H9 (cell line): Measurements from ENCODE around the gene BEST3. TPM values are rescaled to one million over a fixed set of nuclear protein-coding genes. Genes with fewer than 3 reads are reported as not detected.

Experiments used
- DNase-seq: peaks from one replicate; pipeline ENCODE4 v3.0.0-alpha.2; 2017
- H2AFZ ChIP-seq: one replicate; pipeline ENCODE4 v1.6.1; 2013; ENCODE audit warnings: mild to moderate bottlenecking, low read length, control low read depth, moderate library complexity
- H2AK5ac ChIP-seq: 2 replicates; pipeline ENCODE4 v1.6.1; 2013; ENCODE audit warnings: low read length, control low read depth, mixed read lengths; ENCODE audit not compliant: insufficient read length
- H2BK120ac ChIP-seq: one replicate; pipeline ENCODE4 v1.6.1; 2013; ENCODE audit warnings: low read depth, mild to moderate bottlenecking, low read length, control low read depth, inconsistent platforms; ENCODE audit not compliant: poor library complexity, severe bottlenecking
- H2BK12ac ChIP-seq: 2 replicates; pipeline ENCODE4 v1.6.1; 2013; ENCODE audit warnings: low read length, control low read depth, mixed read lengths, low read depth; ENCODE audit not compliant: insufficient read length
- H2BK15ac ChIP-seq: 2 replicates; pipeline ENCODE4 v1.6.1; 2013; ENCODE audit warnings: low read depth, low read length, control low read depth
- H2BK20ac ChIP-seq: one replicate; pipeline ENCODE4 v1.6.1; 2013; ENCODE audit warnings: low read depth, mild to moderate bottlenecking, low read length, control low read depth, inconsistent platforms; ENCODE audit not compliant: poor library complexity, severe bottlenecking
- H2BK5ac ChIP-seq: 2 replicates; pipeline ENCODE4 v1.6.1; 2013; ENCODE audit warnings: low read length, control low read depth, mixed read lengths; ENCODE audit not compliant: insufficient read length
- H3K14ac ChIP-seq: 2 replicates; pipeline ENCODE4 v1.6.1; 2013; ENCODE audit warnings: low read length, control low read depth; ENCODE audit not compliant: insufficient read depth
- H3K18ac ChIP-seq: 2 replicates; pipeline ENCODE4 v1.6.1; 2013; ENCODE audit warnings: low read depth, mild to moderate bottlenecking, mixed read lengths, low read length, control low read depth; ENCODE audit not compliant: insufficient read length
- H3K23ac ChIP-seq: 2 replicates; pipeline ENCODE4 v1.6.1; 2013; ENCODE audit warnings: low read length, control low read depth, mixed read lengths, low read depth; ENCODE audit not compliant: insufficient read length
- H3K23me2 ChIP-seq: 2 replicates; pipeline ENCODE4 v1.6.1; 2013; ENCODE audit warnings: low read depth, mild to moderate bottlenecking, mixed read lengths, low read length, control low read depth; ENCODE audit not compliant: insufficient read length, poor library complexity, severe bottlenecking
- H3K27ac ChIP-seq: 2 replicates; pipeline ENCODE4 v1.5.1; 2013; ENCODE audit warnings: low read length, control low read depth, mixed read lengths, low read depth; ENCODE audit not compliant: insufficient read length
- H3K27me3 ChIP-seq: 2 replicates; pipeline ENCODE4 v1.6.1; 2013; ENCODE audit warnings: low read length, control low read depth, inconsistent platforms; ENCODE audit not compliant: insufficient read depth
- H3K4ac ChIP-seq: 2 replicates; pipeline ENCODE4 v1.6.1; 2013; ENCODE audit warnings: low read depth, mild to moderate bottlenecking, control low read depth, inconsistent platforms, low read length, moderate library complexity
- H3K4me1 ChIP-seq: 2 replicates; pipeline ENCODE4 v1.6.1; 2013; ENCODE audit warnings: low read length, control low read depth, inconsistent platforms; ENCODE audit not compliant: insufficient read depth
- H3K4me2 ChIP-seq: 2 replicates; pipeline ENCODE4 v1.6.1; 2013; ENCODE audit warnings: low read length, control low read depth, mixed read lengths; ENCODE audit not compliant: insufficient read length, insufficient read depth
- H3K56ac ChIP-seq: 2 replicates; pipeline ENCODE4 v1.6.1; 2013; ENCODE audit warnings: low read depth, mild to moderate bottlenecking, mixed read lengths, low read length, control low read depth; ENCODE audit not compliant: insufficient read length
- H3K79me1 ChIP-seq: 2 replicates; pipeline ENCODE4 v1.6.1; 2013; ENCODE audit warnings: low read depth, mild to moderate bottlenecking, moderate library complexity, low read length, control low read depth, inconsistent platforms; ENCODE audit not compliant: insufficient read depth, poor library complexity, severe bottlenecking
- H3K79me2 ChIP-seq: 2 replicates; pipeline ENCODE4 v1.6.1; 2013; ENCODE audit warnings: low read length, control low read depth, inconsistent platforms; ENCODE audit not compliant: insufficient read depth
- H3K9ac ChIP-seq: 2 replicates; pipeline ENCODE4 v1.6.1; 2013; ENCODE audit warnings: low read length, control low read depth, mixed read lengths; ENCODE audit not compliant: insufficient read length; ENCODE audit errors: extremely low read depth
- H3K9me3 ChIP-seq: one replicate; pipeline ENCODE4 v1.6.1; 2013; ENCODE audit warnings: low read depth, low read length, inconsistent platforms; ENCODE audit not compliant: control insufficient read depth
- H3T11ph ChIP-seq: one replicate; pipeline ENCODE4 v1.6.1; 2013; ENCODE audit warnings: mild to moderate bottlenecking, low read length, control low read depth, inconsistent platforms
- H4K20me1 ChIP-seq: one replicate; pipeline ENCODE4 v1.6.1; 2013; ENCODE audit not compliant: control insufficient read depth, insufficient read length, insufficient read depth
- H4K5ac ChIP-seq: 2 replicates; pipeline ENCODE4 v1.6.1; 2013; ENCODE audit warnings: low read depth, mild to moderate bottlenecking, mixed read lengths, low read length, control low read depth; ENCODE audit not compliant: insufficient read length
- H4K8ac ChIP-seq: replicated peaks from 2 replicates; pipeline ENCODE4 v1.6.1; 2013; ENCODE audit warnings: low read length, control low read depth, mixed read lengths, low read depth; ENCODE audit not compliant: insufficient read length
- H4K91ac ChIP-seq: 2 replicates; pipeline ENCODE4 v1.6.1; 2013; ENCODE audit warnings: low read depth, mild to moderate bottlenecking, moderate library complexity, mixed read lengths, low read length, control low read depth; ENCODE audit not compliant: insufficient read length
- H3K27ac Mint-ChIP-seq, 3 experiments: 2 replicates in 2 of 3; 3 replicates in 1 of 3; pipeline ENCODE4 v1.8.0; 2020 to 2021; ENCODE audit warnings: mixed read lengths in 3 of 3, mild to moderate bottlenecking in 1 of 3, moderate library complexity in 1 of 3
- H3K27me3 Mint-ChIP-seq: 2 replicates; pipeline ENCODE4 v1.8.0; 2021; ENCODE audit warnings: low read depth, mild to moderate bottlenecking, moderate library complexity, mixed read lengths
- H3K36me3 Mint-ChIP-seq, 3 experiments: 2 replicates in 2 of 3; 3 replicates in 1 of 3; pipeline ENCODE4 v1.8.0; 2020 to 2021; ENCODE audit warnings: low read depth in 3 of 3, mixed read lengths in 3 of 3; ENCODE audit not compliant: insufficient read depth in 1 of 3
- H3K4me1 Mint-ChIP-seq, 2 experiments: 2 replicates each; pipeline ENCODE4 v1.8.0; 2020; ENCODE audit warnings: mixed read lengths in 2 of 2
- H3K4me3 Mint-ChIP-seq, 2 experiments: 2 replicates in 1 of 2; 3 replicates in 1 of 2; pipeline ENCODE4 v1.8.0; 2020 to 2021; ENCODE audit warnings: mild to moderate bottlenecking in 2 of 2, mixed read lengths in 2 of 2, moderate library complexity in 1 of 2
- H3K9me3 Mint-ChIP-seq, 2 experiments: 2 replicates in 1 of 2; 3 replicates in 1 of 2; pipeline ENCODE4 v1.8.0; 2020; ENCODE audit warnings: mild to moderate bottlenecking in 2 of 2, mixed read lengths in 2 of 2, moderate library complexity in 1 of 2
- CTCF ChIP-seq: fragments of 200-600 bp; sonication (generic); conservative IDR thresholded peaks from 3 replicates; pipeline ENCODE4 v1.8.0; 2021; ENCODE audit warnings: antibody characterized with exemption, mild to moderate bottlenecking
- WGBS: extraction: QIAGEN DNeasy Blood & Tissue Kit; methylation state at CpG from one replicate; pipeline ENCODE4 v1.1.7; 2013; ENCODE audit warnings: missing lambda C conversion rate, low lambda C conversion rate, mixed read lengths; ENCODE audit not compliant: insufficient read length; ENCODE audit errors: extremely low coverage; 5-methylcytosine and 5-hydroxymethylcytosine counted together
- total RNA-seq: library from RNA; stranded (reverse); gene quantifications from 2 replicates; pipeline ENCODE4 v1.2.1, GENCODE V29; 2021

The BEST3 gene
- total RNA-seq, 1 experiment from 2014 or later = 0.42 TPM

DNA sequence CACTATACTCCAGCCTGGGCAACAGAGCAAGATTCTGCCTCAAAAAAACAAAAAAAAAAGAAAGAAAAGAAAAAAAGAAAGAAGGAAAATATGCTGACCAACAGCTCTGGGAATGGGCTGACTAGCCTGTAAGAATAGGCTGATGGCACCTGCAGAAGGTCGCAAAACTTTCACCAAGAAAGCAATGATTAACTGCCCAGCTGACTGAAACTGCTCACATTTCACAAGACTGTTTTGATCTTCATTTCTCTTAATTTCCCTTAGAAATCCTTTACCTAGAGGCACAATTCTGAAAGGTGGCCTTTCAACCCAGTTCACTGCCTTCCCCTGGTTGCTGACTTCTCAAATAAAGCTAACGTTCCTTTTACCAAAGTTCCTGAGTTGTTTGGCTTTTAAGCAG is 12.4 kb downstream of the BEST3 start:
- H3K14ac ChIP-seq = no peak overlapping the region
- Mint-ChIP-seq H3K9me3 (no peaks in the 10 kb centered on the region), H3K36me3 (no peaks in the 10 kb centered on the region), H3K27ac (no peak overlapping the region; a peak in 1 of 7 replicates), H3K4me3 (no peak overlapping the region), H3K27me3 (no peaks in the 10 kb centered on the region; the same call in 1 of the 2 replicates), H3K4me1 (peaks cover 44 to 47% of the 10 kb centered on the region in 2 experiments)
- H3K4me2 ChIP-seq = no peak overlapping the region
- no peaks in the 10 kb centered on the region for H3K9me3 ChIP-seq
- H4K91ac ChIP-seq = no peak overlapping the region
- H2BK120ac ChIP-seq = no peak overlapping the region
- H2BK5ac ChIP-seq = no peak overlapping the region
- H3K79me1 ChIP-seq = no peaks in the 10 kb centered on the region
- no peak overlapping the region for H3T11ph ChIP-seq
- H2BK20ac ChIP-seq = no peak overlapping the region
- no peak for TF ChIP-seq CTCF
- no peak overlapping the region for H2AK5ac ChIP-seq
- no peak overlapping the region for H2AFZ ChIP-seq
- H3K79me2 ChIP-seq = no peaks in the 10 kb centered on the region
- H3K56ac ChIP-seq = no peak overlapping the region
- no peaks in the 10 kb centered on the region for H3K27me3 ChIP-seq
- H3K9ac ChIP-seq = no peak overlapping the region
- H3K4me1 ChIP-seq = peaks cover 10% of the 10 kb centered on the region
- no peaks in the 10 kb centered on the region for H4K20me1 ChIP-seq
- H3K18ac ChIP-seq = no peak overlapping the region
- WGBS = no CpG with 5 or more reads among the region's 2 CpGs
- no peak for DNase-seq
- no peak overlapping the region for H4K8ac ChIP-seq
- no peak overlapping the region for H2BK12ac ChIP-seq
- H3K27ac ChIP-seq = no peak overlapping the region
- no peak overlapping the region for H3K4ac ChIP-seq
- H3K23ac ChIP-seq = no peak overlapping the region
- H2BK15ac ChIP-seq = no peak overlapping the region
- no peak overlapping the region for H4K5ac ChIP-seq
- H3K23me2 ChIP-seq = peaks cover 4% of the 10 kb centered on the region
